BE2C (cell line): ENCODE data around the gene KLHDC9.
"Not testable (repeated sequence)": the region's sequence is repeated elsewhere in the genome, so short reads cannot be mapped to it uniquely, and the experiment has no call there.

Experiments used
- DNase-seq: peaks from one replicate; pipeline ENCODE4 v3.0.0-alpha.2; 2020
- H3K27me3 ChIP-seq: fragments of 250-450 bp; sonication (Bioruptor Pico); 2 replicates; pipeline ENCODE4 v1.5.1; 2020; ENCODE audit warnings: mild to moderate bottlenecking
- H3K36me3 ChIP-seq: fragments of 250-450 bp; sonication (Bioruptor Pico); 2 replicates; pipeline ENCODE4 v1.5.1; 2020; ENCODE audit warnings: mild to moderate bottlenecking
- H3K4me1 ChIP-seq: fragments of 250-450 bp; sonication (Bioruptor Pico); 2 replicates; pipeline ENCODE4 v1.5.1; 2020
- H3K4me3 ChIP-seq: 2 replicates; pipeline ENCODE4 v1.5.1; 2011; ENCODE audit warnings: low read depth, low read length
- H3K9me3 ChIP-seq: fragments of 250-450 bp; sonication (Bioruptor Pico); 2 replicates; pipeline ENCODE4 v1.5.1; 2020
- CTCF ChIP-seq: IDR thresholded peaks from 2 replicates; pipeline ENCODE4 v1.5.1; 2012; ENCODE audit warnings: mild to moderate bottlenecking, low read depth, low read length

Gene KLHDC9

GRCh38 chr1:161054805-161055204 lies 43.4 kb upstream of the KLHDC9 start:
- Histone ChIP-seq H3K36me3 (no peaks in the 10 kb centered on the region), H3K27me3 (peaks cover 7% of the 10 kb centered on the region), H3K4me1 (no peaks in the 10 kb centered on the region), H3K4me3 (no peak overlapping the region), H3K9me3 (no peaks in the 10 kb centered on the region)
- TF ChIP-seq CTCF, result no peak
- DNase-seq, result no peak

GRCh38 chr1:161059293-161059692 lies 38.9 kb upstream of the KLHDC9 start:
- no peak for DNase-seq
- Histone ChIP-seq H3K4me1 (no peaks in the 10 kb centered on the region), H3K4me3 (no peak overlapping the region), H3K36me3 (no peaks in the 10 kb centered on the region), H3K9me3 (no peaks in the 10 kb centered on the region), H3K27me3 (peaks cover 18% of the 10 kb centered on the region)
- TF ChIP-seq CTCF, result no peak

GRCh38 chr1:161061419-161061818 lies 36.7 kb upstream of the KLHDC9 start:
- Histone ChIP-seq H3K4me3 (no peak overlapping the region), H3K9me3 (no peaks in the 10 kb centered on the region), H3K27me3 (peaks cover 17% of the 10 kb centered on the region), H3K36me3 (no peaks in the 10 kb centered on the region), H3K4me1 (no peaks in the 10 kb centered on the region)
- no peak for TF ChIP-seq CTCF
- DNase-seq, result no peak

GRCh38 chr1:161063936-161064335 lies 34.2 kb upstream of the KLHDC9 start:
- not testable (repeated sequence) for H3K9me3 ChIP-seq, H3K36me3 ChIP-seq, H3K4me3 ChIP-seq, H3K4me1 ChIP-seq, DNase-seq
- peaks cover 14% of the 10 kb centered on the region for H3K27me3 ChIP-seq

- H3K27me3 ChIP-seq, result peaks cover 14% of the 10 kb centered on the region
- H3K4me3 ChIP-seq, H3K4me1 ChIP-seq, DNase-seq, H3K9me3 ChIP-seq, H3K36me3 ChIP-seq: not testable (repeated sequence)
Observed at GRCh38 chr1:161065681-161066080, 32.5 kb upstream of the KLHDC9 start.

GRCh38 chr1:161066694-161067093 lies 31.5 kb upstream of the KLHDC9 start:
- DNase-seq, result no peak
- Histone ChIP-seq H3K9me3 (no peaks in the 10 kb centered on the region), H3K4me3 (no peak overlapping the region), H3K27me3 (peaks cover 14% of the 10 kb centered on the region), H3K36me3 (no peaks in the 10 kb centered on the region), H3K4me1 (no peaks in the 10 kb centered on the region)
- no peak for TF ChIP-seq CTCF

- Histone ChIP-seq H3K9me3 (no peaks in the 10 kb centered on the region), H3K27me3 (peaks cover 7% of the 10 kb centered on the region), H3K4me1 (no peaks in the 10 kb centered on the region), H3K4me3 (no peak overlapping the region), H3K36me3 (no peaks in the 10 kb centered on the region)
- no peak for DNase-seq
- TF ChIP-seq CTCF, result no peak
Observed at GRCh38 chr1:161068306-161069234, 29.6 kb upstream of the KLHDC9 start.
